ENCODE measurements around the gene VILL. TPM values are rescaled to one million over a fixed set of nuclear protein-coding genes. Genes with fewer than 3 reads are reported as not detected.

VILL gene
- total RNA-seq, 4 donors from 2014 or later, result 5.5 to 13.0 (median 9.5) TPM

DNA sequence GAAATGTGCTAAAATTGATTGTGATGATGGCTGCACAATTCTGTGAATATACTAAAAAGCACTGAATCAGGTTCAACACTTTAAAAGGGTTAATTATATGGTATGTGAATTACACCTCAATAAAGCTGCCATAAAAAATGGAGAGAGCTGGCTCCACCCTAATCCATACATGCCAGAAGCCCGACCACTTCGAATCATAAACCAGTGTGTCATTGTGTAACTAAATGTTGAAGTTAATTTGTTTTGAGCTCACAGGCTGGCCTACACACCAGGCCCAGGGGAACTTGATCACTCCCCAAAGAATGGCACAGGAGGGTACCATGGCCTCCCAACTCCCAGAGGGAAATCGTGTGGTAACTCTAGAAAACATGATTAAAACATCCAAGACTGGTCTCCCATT, 24.9 kb downstream of the VILL start:
- Histone ChIP-seq H3K9me3 (no peaks in the 10 kb centered on the region), H3K36me3 (peaks cover 21 to 34% of the 10 kb centered on the region in 2 donors), H3K4me1 (no peaks in the 10 kb centered on the region), H3K27ac (no peak overlapping the region), H3K4me3 (replicated peaks in 1 of 3) (no peak overlapping the region), H3K27me3 (no peaks in the 10 kb centered on the region)
- no peak for DNase-seq
- WGBS, 2 donors, result 89 to 96% methylated on average over 3 of the region's 3 CpGs
- intact Hi-C loops (cut with DNase I), result no loop called here
- TF ChIP-seq, protein P1, sequence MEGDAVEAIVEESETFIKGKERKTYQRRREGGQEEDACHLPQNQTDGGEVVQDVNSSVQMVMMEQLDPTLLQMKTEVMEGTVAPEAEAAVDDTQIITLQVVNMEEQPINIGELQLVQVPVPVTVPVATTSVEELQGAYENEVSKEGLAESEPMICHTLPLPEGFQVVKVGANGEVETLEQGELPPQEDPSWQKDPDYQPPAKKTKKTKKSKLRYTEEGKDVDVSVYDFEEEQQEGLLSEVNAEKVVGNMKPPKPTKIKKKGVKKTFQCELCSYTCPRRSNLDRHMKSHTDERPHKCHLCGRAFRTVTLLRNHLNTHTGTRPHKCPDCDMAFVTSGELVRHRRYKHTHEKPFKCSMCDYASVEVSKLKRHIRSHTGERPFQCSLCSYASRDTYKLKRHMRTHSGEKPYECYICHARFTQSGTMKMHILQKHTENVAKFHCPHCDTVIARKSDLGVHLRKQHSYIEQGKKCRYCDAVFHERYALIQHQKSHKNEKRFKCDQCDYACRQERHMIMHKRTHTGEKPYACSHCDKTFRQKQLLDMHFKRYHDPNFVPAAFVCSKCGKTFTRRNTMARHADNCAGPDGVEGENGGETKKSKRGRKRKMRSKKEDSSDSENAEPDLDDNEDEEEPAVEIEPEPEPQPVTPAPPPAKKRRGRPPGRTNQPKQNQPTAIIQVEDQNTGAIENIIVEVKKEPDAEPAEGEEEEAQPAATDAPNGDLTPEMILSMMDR (IDR thresholded peaks at IDR 0.05), result no peak
- TF ChIP-seq POLR2A (IDR thresholded peaks at IDR 0.05), result no peak

DNA sequence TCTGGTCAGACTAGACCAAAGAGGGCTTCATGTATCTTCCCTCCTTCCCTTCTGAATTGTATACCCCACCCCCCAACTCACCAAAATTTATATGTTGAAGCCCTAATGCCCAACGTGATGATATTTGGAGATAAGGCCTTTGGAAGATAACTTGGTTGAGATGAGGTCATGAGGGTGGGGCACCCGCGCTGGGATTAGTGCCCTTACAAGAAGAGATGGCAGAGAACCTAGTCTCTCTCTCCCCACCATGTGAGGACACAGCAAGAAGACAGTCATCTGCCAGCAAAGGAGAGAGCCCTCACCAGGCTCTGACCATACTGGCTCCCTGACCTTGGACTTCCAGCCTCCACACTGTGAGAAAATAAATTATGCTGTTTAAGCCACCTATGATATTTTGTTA, 25.4 kb downstream of the VILL start:
- intact Hi-C loops (cut with DNase I), result no loop called here
- Histone ChIP-seq H3K4me3 (replicated peaks in 1 of 3) (no peak overlapping the region), H3K27ac (no peak overlapping the region), H3K4me1 (no peaks in the 10 kb centered on the region), H3K36me3 (peaks cover 19 to 29% of the 10 kb centered on the region in 2 donors), H3K27me3 (no peaks in the 10 kb centered on the region), H3K9me3 (no peaks in the 10 kb centered on the region)
- 94 to 100% methylated on average over 3 of the region's 3 CpGs for WGBS, 2 donors
- DNase-seq, result no peak
- TF ChIP-seq POLR2A (IDR thresholded peaks at IDR 0.05), result no peak
- TF ChIP-seq, protein P1 (IDR thresholded peaks at IDR 0.05), result no peak

DNA sequence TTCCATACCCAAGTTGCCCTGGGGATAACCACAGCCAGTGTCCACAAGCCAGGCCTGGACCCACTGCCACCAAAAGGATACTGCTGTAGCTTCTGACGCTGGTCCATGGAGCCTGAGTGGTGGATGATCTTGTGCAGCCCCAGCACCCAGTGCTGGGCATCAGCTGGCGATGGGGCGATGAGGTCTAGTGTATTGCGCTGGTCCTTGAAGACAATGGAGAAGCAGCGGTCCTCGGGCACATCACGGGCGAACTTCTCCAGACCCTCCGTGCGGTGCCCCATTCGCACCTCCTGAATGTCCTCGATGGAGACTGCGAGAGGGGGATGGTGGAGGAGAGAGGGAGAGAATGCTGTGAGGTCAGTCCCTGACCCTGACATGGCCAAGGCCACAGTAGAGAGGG, 25.8 kb downstream of the VILL start:
- no peak for DNase-seq

DNA sequence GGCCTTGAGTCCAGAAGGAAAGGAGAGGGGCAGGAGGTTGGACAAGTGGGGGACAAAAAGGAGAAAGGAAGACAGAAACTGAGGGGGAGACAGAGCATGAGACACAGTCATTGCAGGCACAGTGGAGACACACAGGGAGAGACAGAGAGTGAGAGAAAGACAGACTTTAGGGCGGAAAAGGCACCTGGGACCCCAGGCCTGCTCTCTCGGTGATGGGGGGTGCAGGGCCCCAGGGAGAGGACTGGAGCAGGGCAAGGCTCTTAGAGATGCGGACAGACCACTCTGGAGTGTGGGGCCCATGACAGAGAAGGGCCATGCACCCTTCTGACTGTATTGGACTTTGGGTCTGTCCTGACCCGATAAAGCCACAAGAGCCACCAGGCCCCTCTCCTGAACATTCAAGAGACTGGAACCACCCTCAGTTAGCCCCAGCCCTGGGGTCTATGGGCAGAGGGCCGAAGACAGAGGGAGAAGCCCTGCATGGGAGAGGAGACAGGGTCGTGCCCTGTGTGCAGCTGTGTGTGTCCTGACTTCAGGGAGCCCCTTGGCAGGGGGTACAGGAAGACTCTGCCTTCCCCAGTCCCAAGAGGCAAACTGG, 26.4 kb downstream of the VILL start:
- 72 to 98% methylated on average over 3 to 6 of the region's 6 CpGs for WGBS, 2 donors
- peaks cover 17 to 24% of the 10 kb centered on the region in 2 donors for H3K36me3 ChIP-seq

More for the DNA sequence above, 25.8 kb downstream of the VILL start:
- intact Hi-C loops (cut with DNase I), result no loop called here
- H3K36me3 ChIP-seq, result peaks cover 17 to 24% of the 10 kb centered on the region in 2 donors
- H3K27me3 ChIP-seq, result no peaks in the 10 kb centered on the region
- no peaks in the 10 kb centered on the region for H3K4me1 ChIP-seq
- H3K27ac ChIP-seq, result no peak overlapping the region
- 98 to 99% methylated on average over 13 of the region's 13 CpGs for WGBS, 2 donors
- H3K9me3 ChIP-seq, result no peaks in the 10 kb centered on the region
- no peak for TF ChIP-seq POLR2A (IDR thresholded peaks at IDR 0.05)
- TF ChIP-seq, protein P1 (IDR thresholded peaks at IDR 0.05), result no peak
- H3K4me3 ChIP-seq (replicated peaks in 1 of 3), result no peak overlapping the region

More for the DNA sequence above, 26.4 kb downstream of the VILL start:
- Histone ChIP-seq H3K4me1 (no peaks in the 10 kb centered on the region), H3K27ac (no peak overlapping the region), H3K9me3 (no peaks in the 10 kb centered on the region), H3K27me3 (no peaks in the 10 kb centered on the region), H3K4me3 (replicated peaks in 1 of 3) (no peak overlapping the region)
- no peak for TF ChIP-seq POLR2A (IDR thresholded peaks at IDR 0.05)
- TF ChIP-seq, protein P1 (IDR thresholded peaks at IDR 0.05), result no peak
- intact Hi-C loops (cut with DNase I), result no loop called here
- DNase-seq, result no peak
